HFFc6 (cell line): ENCODE data around the gene UROD. TPM values are rescaled to one million over a fixed set of nuclear protein-coding genes. Genes with fewer than 3 reads are reported as not detected.

ENCODE experiments used
- DNase-seq: peaks from one replicate; pipeline ENCODE4 v3.0.0-alpha.2; 2018
- H3K27ac Mint-ChIP-seq: 2 replicates; pipeline ENCODE4 v1.8.0; 2020; ENCODE audit warnings: mild to moderate bottlenecking, mixed read lengths
- H3K27me3 Mint-ChIP-seq: 2 replicates; pipeline ENCODE4 v1.8.0; 2021; ENCODE audit warnings: mild to moderate bottlenecking, moderate library complexity, mixed read lengths; ENCODE audit not compliant: insufficient read depth
- H3K36me3 Mint-ChIP-seq: 2 replicates; pipeline ENCODE4 v1.8.0; 2021; ENCODE audit warnings: low read depth, mixed read lengths
- H3K4me1 Mint-ChIP-seq: 2 replicates; pipeline ENCODE4 v1.8.0; 2020; ENCODE audit warnings: low read depth, mixed read lengths
- H3K4me3 Mint-ChIP-seq: 2 replicates; pipeline ENCODE4 v1.8.0; 2020; ENCODE audit warnings: mild to moderate bottlenecking, moderate library complexity, mixed read lengths
- H3K9me3 Mint-ChIP-seq: 2 replicates; pipeline ENCODE4 v1.8.0; 2020; ENCODE audit warnings: mild to moderate bottlenecking, mixed read lengths
- long read RNA-seq: library from polyadenylated mRNA; unstranded; transcript quantifications from one replicate; pipeline ENCODE4 v2.0.0, GENCODE V29; 2019
- total RNA-seq, 6 experiments: library from RNA; stranded (reverse); fragmentation: NEBNext Ultra II Directional; extraction: Animal tissue kit (Norgen Biotek cat#: 25700); gene quantifications; 2 replicates in 1 of 6; 3 replicates in 5 of 6; pipeline ENCODE4 v1.2.3, GENCODE V29; 2021
- TF ChIP-seq, protein P1 (sequence below): fragments of 200-600 bp; sonication (generic); IDR thresholded peaks from 2 replicates; pipeline ENCODE4 v1.5.0; 2021; ENCODE audit warnings: antibody characterized with exemption, mild to moderate bottlenecking

The UROD gene
- 100 to 1,000 TPM; 121 to 137 (median 128) TPM for total RNA-seq
- long read RNA-seq, transcript UROD-201 (10 exons, 1,300 nt) = major isoform, 128 of 182 reads
- long read RNA-seq, partial matches to known transcripts = 20 of 182 reads
- long read RNA-seq, other reads (novel, unspliced or antisense) = 33 of 182 reads

DNA sequence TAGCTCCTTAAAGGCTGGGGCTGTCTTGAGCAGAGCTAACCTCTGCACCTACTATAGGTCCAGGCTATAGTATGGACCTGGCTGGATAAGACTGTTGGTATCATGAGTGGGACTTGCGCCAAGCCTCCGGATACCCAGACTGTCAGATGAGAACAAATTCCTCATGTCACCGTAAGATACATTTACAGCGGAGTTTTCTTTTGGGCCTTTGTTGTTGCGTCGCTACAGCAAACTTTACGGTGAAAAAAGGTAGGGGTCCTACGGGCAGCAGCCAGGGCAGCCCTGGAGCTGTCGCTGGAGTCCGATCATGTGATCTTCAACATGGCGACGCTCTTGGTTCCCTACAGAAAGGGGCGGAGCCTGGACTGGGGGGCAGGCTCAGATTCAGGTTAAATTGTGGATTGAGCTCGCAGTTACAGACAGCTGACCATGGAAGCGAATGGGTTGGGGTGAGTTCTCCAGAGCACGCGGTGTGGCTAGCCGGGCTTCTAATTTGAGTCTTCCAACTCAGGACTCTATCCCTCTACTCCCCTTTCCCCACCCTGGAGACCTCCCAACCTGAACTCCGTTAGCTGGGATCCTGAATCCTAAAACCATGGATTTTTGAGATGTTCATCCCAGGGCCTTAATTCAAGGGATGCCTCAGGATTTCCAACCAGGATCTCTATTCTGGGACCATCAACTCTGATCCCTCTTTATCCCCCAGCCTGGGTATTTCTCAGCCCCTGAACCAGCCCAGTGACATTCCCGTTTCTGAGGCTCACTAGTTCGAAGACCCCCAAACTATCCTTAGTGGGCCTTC, at the start of gene UROD:
Gene UROD (plus strand): TSS at position 418 of the 802 bp plus-strand sequence. CDS start 12 bp downstream, at position 430.
- H3K4me3 Mint-ChIP-seq = peak within 1 kb of the TSS; percentile 91
- peak; percentile 93 for DNase-seq
- no peaks in the 10 kb centered on the region for H3K27me3 Mint-ChIP-seq
- TF ChIP-seq, protein P1, sequence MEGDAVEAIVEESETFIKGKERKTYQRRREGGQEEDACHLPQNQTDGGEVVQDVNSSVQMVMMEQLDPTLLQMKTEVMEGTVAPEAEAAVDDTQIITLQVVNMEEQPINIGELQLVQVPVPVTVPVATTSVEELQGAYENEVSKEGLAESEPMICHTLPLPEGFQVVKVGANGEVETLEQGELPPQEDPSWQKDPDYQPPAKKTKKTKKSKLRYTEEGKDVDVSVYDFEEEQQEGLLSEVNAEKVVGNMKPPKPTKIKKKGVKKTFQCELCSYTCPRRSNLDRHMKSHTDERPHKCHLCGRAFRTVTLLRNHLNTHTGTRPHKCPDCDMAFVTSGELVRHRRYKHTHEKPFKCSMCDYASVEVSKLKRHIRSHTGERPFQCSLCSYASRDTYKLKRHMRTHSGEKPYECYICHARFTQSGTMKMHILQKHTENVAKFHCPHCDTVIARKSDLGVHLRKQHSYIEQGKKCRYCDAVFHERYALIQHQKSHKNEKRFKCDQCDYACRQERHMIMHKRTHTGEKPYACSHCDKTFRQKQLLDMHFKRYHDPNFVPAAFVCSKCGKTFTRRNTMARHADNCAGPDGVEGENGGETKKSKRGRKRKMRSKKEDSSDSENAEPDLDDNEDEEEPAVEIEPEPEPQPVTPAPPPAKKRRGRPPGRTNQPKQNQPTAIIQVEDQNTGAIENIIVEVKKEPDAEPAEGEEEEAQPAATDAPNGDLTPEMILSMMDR = no peak
- peaks cover 48% of the 10 kb centered on the region for H3K4me1 Mint-ChIP-seq
- H3K27ac Mint-ChIP-seq = peak within 1 kb of the TSS; percentile 85
- peaks cover 24% of the 10 kb centered on the region for H3K36me3 Mint-ChIP-seq
- no peaks in the 10 kb centered on the region for H3K9me3 Mint-ChIP-seq

DNA sequence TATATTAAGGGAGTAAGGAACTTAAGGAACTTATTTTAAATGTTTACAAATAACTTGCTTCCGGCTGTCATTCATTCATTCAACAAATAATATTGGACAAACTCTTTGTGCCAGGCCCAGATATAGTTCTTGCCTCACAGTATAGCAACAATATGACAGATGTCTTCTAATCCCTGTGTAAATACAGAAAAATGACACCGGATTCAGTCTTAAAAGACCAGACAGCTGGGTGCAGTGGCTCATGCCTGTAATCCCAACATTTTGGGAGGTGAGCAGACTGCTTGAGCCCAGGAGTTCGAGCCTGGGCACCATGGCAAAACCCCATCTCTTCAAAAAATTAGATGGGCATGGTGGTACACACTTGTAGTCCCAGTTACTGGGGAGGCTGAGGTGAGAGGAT, 49.3 kb upstream of the UROD start:
- Mint-ChIP-seq H3K4me1 (peaks cover 10% of the 10 kb centered on the region), H3K36me3 (peaks cover 12% of the 10 kb centered on the region), H3K4me3 (no peak overlapping the region), H3K27me3 (no peaks in the 10 kb centered on the region), H3K9me3 (no peaks in the 10 kb centered on the region), H3K27ac (no peak overlapping the region)
- no peak for DNase-seq
- TF ChIP-seq, protein P1 = no peak

DNA sequence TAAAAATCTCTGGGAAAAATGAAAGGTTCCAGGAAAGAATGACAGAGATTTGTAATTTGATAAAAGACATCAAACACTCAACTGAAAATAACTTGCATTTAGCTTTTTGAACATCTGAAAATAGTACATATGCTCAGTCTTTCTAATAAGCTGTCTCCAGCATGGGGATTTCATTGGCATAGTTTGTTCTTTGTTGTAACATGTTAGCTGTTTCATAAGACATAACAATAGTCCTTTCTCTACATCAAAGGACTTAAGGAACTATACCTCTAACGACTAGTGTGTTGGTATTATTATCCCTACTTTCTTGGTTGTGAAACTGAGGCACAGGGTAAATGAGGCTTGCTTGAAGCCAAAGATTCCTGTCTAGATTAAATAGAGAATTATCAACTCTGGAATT, 47.7 kb upstream of the UROD start:
- H3K4me3 Mint-ChIP-seq = no peak overlapping the region
- H3K9me3 Mint-ChIP-seq = no peaks in the 10 kb centered on the region
- H3K36me3 Mint-ChIP-seq = peaks cover 4% of the 10 kb centered on the region

DNA sequence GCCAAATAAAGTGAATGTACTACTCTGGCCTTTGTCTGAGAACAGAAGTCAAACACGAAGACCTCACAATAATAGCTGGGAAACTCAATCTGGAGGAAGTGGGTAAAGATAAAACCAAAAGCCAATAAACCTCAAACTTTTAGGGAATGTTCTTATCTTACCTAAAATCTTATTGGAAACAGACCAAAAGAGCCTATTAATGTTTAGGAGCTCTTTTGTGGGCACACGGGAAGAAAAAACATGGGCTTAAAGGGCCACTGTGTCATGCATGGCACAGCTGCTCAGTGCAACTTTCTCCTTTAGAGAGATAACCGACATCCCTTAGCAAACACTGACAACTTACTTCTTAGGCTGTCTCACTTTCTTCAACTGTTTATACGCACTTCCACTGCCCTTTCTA, 41.7 kb upstream of the UROD start:
- TF ChIP-seq, protein P1 = no peak
- Mint-ChIP-seq H3K4me3 (no peak overlapping the region; the same call in none of the 2 replicates), H3K27ac (peak overlapping the region; percentile 24), H3K36me3 (peaks cover 9% of the 10 kb centered on the region), H3K4me1 (peaks cover 33% of the 10 kb centered on the region), H3K27me3 (no peaks in the 10 kb centered on the region; the same call in 1 of the 2 replicates), H3K9me3 (no peaks in the 10 kb centered on the region)
- peak; percentile 47 for DNase-seq

More for the DNA sequence above, 47.7 kb upstream of the UROD start:
- TF ChIP-seq, protein P1 = no peak
- Mint-ChIP-seq H3K4me1 (peaks cover 17% of the 10 kb centered on the region), H3K27me3 (no peaks in the 10 kb centered on the region; the same call in 1 of the 2 replicates), H3K27ac (no peak overlapping the region)
- no peak for DNase-seq

DNA sequence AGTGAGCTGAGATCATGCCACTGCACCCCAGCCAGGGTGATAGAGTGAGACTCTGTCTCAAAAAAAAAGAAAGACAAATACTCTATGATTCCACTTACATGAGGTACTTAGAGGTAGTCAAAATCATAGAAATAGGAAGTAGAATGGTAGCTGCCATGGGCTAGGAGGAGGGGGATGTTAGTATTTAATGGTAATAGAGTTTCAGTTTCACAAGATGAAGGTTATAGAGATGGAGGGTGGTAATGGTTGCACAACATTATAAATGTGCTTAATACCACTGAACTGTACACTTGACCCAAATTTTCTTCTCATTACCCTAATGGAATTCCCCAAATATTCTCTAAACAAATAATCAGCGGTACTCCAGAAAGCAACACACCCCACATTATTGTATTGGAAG, 38.4 kb upstream of the UROD start:
- Mint-ChIP-seq H3K27me3 (no peaks in the 10 kb centered on the region), H3K27ac (no peak overlapping the region), H3K4me3 (no peak overlapping the region), H3K9me3 (no peaks in the 10 kb centered on the region), H3K36me3 (peaks cover 21% of the 10 kb centered on the region), H3K4me1 (peaks cover 24% of the 10 kb centered on the region)
- DNase-seq = no peak
- TF ChIP-seq, protein P1 = no peak
